NCI-H1092 treated with DMSO at 0.1 percent for 48 hours (cell line): ENCODE measurements around the gene FOLH1.
"Not testable (repeated sequence)": the region's sequence is repeated elsewhere in the genome, so short reads cannot be mapped to it uniquely, and the experiment has no call there.

Experiments
- DNase-seq: peaks from one replicate; lab custom pipeline; 2025; lab: John Stamatoyannopoulos, UW

FOLH1 gene

DNA sequence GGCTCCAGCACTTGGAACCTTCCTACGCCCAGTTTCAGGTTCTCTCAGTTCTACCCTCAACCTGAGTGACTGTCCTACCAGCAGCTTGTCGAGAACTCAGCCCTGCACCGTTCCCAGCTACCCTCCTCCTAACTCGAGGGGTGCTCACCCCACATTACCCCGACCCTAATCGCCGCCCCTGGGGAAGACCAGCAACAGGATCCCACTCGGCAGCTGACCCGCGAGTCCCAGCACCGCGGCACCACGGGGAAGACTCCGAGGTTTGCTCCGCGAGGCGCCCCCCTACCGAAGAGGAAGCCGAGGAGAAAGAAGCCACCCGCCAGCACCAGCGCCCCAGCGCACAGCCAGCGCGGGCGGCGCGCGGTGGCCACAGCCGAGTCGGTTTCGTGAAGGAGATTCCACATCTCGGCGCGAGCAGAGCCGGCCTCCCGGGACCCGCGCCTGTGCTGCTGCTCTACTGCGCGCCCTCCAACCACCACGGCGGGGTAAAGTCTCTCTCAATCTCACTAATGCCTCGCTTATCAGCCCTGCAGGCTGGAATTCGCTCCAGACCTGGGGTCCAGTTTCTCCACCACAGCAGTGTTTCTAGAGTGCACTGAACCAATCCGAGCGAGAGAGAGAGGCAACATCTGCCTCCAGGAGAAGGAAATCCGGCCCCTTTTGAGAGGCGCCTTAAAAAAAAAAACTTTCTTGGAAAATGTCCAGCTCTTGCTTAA, at the start of gene FOLH1:
TSS of gene FOLH1 (minus strand) at position 597 of the 716 bp plus-strand sequence. CDS start at position 404, 193 bp downstream.
- DNase-seq, result no peak

DNA sequence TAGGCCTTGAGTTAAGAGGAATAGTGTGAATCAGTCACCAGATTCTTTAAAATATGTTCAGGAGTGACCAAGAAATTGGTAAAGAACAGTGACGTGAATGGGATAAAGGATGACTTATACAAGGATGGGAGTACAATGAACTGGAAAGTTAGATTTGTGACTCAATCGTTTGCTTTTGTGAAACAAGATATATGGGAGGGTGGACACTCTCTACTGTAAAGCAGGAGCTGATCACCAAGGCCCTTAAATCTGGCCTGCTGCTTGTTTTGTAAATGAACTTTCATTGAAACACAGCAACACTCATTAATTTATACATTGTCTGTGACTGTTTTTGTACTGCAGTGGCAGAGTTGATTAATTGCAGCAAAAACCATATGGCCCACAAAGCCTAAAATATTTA, 46.7 kb upstream of the FOLH1 start:
- DNase-seq, result not testable (repeated sequence)

DNA sequence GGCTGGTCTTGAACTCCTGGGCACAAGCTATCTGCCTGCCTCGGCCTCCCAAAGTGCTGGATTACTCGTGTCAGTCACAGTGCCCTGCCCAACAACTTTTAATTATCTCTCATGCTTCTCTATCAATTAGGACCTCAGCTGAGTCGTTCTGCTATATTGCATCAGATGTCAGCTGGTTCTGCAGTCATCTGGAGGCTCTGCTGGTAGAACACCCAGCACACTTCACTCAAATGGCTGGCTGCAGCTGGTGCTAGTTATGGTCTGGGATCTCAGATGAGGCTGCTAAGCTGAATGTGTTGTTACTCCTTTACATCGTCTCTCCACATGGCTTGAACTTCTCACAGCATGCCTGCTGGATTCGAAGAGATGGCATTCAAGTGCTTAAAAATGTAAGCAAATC, 42.8 kb upstream of the FOLH1 start:
- DNase-seq, result not testable (repeated sequence)

DNA sequence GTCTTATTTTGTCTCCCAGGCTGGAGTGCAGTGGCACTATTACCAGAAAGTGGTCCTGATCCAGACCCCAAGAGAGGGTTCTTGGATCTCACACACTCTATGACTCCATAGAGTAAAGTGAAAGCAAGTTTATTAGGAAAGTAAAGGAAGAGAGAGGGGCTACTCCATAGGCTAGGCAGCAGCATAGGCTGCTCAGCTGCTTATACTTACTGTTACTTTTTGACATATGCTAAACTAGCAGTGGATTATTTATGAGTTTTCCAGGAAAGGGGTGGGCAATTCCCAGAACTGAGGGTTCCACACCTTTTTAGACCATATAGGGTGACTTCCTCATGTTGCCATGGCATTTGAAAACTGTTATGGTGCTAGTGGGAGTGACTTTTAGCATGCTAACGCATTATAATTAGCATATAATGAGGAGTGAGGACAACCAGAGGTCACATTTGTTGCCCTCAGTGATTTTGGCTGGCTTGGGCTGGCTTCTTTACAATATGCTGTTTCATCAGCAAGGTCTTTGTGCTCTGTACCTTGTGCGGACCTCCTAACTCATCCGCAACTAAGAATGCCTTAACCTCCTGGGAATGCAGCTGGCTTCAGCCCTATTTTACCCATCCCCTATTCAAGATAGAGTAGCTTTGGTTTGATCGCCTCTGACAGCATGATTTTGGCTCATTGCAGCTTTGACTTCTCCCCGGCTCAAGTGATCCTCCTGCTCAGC, 42.2 kb upstream of the FOLH1 start:
- DNase-seq, result not testable (repeated sequence)

DNA sequence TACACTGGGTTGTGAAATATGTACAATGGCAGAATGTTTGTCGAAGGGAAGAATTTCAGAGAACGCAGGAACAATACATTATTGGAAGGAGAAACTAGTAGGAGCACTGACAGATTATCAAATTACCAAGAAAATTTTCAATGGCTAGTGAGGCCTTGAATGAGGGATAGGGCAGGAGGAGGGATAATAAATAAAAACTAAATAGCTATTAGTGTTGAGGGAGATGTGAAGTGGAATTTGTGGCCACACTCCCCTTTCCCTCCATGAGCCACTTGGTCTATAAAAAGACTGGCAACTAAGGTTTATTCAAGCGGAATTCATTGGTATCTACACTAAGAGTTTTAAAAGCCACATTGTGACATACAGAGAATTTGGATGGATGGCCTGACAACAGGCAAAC, 41.0 kb upstream of the FOLH1 start:
- DNase-seq, result not testable (repeated sequence)

DNA sequence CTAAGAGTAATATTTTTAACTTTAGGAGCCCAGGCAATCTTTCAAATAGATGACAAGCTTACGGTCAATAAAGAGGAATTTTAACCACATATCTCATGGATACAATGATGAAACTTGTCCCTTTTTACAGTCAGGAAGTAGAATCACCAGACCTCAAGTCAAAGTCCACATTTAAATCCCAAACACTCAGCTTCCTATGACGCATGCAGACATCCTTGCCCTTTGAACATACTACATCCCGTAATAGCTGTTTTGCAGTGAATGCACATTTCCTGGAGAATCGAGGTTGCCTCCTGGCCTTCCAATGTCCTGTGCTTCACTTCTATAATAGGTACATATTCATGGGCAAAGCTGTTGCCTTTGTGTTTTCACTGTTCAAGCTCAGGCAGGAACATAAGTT, 25.3 kb upstream of the FOLH1 start:
- DNase-seq, result not testable (repeated sequence)

DNA sequence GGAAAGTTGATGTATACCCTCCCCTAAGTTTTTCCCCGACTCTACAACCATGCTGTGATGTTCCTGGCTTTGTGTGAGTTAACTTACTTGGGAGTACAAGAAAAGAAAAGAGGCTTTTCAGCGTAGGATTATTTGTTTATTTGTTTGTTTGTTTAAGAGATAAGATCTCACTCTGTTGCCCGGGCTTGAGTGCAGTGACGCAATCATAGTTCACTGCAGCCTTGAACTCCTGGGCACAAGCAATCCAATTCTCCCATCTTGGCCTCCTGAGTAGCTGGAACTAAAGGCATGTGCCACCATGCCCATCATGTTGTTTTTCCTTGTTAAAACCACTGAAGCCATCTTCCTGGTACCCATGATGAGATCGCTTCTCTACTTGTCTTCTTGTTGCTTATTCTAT, 24.6 kb upstream of the FOLH1 start:
- not testable (repeated sequence) for DNase-seq

DNA sequence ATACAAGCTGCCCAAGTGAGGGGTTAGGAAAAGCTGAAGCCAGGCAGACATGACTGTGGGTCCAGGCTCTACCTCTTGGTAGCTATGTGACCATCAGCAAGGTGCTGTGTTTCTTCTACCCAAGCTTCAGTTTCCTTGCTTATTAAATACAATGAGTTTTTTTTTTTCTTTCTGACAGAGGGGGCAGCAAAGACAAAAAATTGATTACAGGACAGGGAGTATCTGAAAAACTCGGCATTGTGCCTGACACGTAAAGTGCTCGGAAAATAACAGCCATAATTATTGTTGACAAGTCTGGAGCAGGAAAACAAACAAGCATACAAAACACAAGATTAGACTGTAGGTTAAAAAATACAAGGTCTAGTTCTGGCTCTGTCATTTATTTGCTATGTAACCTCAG, 23.3 kb upstream of the FOLH1 start:
- DNase-seq, result not testable (repeated sequence)

DNA sequence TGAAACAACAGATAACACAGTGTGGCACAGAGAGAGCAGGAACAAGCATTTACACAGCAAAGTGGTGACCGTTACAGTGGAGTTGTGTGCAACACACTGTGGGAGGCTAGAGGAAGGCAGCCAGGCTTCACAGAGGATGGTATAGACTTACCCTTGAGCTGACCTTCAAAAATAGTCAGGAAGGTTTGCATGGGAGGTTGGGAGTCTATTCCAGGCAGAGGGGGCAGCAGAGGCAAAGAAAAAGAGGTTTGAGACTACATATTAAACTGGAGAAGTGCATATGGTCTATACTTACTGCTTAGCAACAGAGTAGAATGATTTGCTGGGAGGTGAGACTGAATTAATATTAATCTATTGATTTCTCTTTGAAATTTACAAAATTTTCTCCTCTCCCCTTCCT, 22.1 kb upstream of the FOLH1 start:
- DNase-seq, result not testable (repeated sequence)

DNA sequence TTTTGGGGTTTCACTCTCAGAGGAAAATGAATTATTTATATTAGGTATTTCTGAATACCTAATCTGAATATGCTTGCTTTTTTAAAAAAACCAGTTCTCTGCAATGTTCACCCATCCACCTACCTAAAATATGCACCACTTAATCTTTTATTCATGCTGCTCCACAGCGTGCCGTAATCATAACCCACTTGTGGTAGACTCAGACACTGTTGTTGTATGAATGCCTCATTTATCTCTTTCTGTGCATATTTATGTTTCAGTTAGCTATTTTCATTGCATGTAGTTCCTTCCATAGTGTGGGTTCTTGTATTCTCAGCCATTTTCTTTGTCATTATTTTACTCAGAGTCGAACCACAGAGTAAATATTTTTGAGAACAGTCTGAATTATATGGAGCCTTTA, 21.6 kb upstream of the FOLH1 start:
- not testable (repeated sequence) for DNase-seq

DNA sequence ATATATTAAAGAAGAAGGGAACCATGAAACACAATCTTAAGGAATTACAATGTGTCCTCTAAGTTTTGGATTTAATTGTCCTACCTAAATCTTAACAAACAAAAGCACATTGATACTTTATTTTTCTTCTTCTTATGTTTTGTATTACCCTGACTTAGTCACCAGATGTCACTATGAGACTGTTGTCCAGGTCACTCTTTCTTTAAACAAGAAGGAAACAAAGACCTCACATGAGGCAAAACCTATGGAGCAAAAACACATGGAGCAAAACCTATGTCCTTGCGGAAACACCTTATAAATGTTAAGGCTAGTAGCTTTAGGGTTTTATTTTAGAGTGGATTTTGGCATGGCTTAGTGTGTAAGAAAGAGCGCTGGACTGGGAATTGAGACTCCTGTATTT, 20.7 kb upstream of the FOLH1 start:
- DNase-seq, result not testable (repeated sequence)

DNA sequence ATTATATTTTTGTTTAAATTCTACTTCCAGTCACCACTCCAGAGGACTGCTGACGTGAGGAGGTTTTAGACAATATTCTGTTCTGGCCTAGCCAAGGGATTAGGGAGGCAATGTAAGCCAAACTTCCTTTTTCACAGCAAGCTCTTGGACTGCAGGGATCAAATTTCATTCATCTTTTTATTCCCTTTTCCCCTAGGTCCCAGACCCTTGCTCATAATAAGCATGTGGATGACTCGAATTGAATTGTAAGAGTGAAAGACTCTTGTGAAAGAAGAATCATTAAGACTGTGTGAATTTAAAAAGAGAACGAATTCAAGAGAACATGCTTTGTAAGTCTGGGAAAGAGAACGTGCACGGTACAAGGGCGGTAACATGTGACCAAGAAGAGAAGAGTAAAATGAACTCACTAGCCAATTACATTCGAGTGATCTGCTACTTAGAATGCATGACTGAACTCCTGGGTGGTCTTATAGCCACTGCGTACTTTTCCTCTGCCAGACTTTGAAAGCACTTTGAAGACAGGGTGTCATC, 16.9 kb upstream of the FOLH1 start:
- DNase-seq, result not testable (repeated sequence)

DNA sequence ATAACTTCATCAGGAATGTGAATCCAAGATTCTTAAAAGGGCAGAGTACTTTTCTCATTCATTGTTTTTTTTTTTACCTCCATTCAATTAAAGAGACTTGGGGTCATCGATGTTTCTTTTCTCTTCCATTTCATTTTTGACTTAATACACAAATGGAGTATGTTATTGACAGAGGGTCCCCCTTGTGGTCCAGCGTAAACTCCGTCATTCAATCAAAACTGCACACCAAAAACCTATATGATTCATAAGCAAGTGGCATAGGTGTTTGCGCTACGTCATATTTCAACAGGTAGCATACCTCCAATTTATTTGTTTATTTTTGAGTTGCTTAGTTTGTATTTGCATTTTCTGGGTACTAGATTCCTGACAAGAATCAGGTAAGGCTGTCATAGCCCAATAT, 12.7 kb upstream of the FOLH1 start:
- no peak for DNase-seq

DNA sequence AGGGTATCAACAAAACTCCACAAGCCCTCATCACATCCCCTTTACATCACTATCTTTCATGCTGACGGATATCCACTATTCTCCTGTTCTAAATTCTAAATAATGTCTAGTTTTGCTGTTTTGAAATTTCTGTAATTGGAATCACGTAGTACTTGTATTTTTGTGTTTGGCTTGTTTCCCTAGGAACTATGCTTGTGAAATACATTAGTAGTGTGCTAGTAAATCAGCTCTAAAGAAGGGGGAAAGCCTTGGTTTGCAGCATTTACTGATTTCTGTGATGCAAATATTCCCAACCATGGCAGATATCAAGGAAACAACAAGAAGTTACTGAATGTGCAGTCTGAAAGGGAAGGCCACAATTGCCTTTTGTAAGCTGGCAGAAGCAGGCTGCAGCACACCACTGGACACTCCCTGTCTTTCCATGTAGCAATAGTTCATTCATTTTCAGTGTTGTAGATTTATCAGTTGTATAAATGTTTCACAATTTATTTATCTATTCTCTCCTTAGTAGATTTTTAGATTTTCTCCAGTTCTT, 4.7 kb upstream of the FOLH1 start:
- DNase-seq, result no peak

DNA sequence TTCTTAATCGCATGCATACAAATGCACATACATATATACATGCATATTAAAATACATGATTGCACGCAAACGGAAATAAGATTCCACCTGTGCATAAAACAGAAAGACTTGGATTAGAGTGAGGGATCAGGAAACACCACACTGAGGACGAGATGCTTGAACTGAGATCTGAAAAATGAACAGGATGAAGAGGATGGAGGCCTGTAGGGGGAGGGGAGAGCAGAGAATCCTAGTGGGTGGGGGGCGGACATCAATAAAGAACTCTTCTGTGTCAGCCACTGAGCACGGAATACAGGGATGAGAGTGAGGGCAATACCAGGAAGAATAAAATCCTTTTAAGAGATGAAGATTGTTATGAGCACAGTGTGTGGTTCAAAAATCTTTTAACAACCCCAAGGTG, 1.4 kb downstream of the FOLH1 start:
- DNase-seq, result not testable (repeated sequence)

DNA sequence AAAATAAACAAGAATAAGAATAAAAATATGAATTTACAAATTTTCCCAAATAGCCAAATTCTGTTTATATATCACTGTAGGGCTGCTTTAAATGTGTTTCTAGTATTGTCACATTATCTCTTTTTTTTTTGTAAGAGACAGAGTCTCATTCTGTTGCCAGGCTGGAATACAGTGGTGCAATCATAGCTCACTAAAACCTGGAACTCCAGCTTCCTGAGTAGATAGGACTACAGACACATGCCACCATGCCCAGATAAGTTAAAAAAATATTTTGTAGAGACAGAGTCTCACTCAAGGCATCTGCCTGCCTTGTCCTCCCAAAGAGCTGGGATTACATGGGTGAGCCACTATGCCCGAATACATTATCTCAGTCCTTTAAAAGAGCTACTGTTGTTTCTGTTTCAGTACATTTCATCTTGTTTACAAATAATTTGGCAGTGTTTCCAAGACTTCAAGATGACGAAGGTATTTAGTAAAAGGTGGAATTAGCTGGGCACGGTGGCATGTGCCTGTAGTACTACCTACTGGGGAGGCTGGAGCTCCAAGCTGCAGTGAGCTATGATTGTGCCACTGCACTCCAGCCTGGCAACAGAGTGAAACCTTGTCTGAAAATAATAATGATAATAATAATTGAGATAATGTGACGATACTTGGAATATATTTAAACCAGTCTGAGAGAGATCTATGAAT, 6.0 kb downstream of the FOLH1 start:
- DNase-seq, result no peak

DNA sequence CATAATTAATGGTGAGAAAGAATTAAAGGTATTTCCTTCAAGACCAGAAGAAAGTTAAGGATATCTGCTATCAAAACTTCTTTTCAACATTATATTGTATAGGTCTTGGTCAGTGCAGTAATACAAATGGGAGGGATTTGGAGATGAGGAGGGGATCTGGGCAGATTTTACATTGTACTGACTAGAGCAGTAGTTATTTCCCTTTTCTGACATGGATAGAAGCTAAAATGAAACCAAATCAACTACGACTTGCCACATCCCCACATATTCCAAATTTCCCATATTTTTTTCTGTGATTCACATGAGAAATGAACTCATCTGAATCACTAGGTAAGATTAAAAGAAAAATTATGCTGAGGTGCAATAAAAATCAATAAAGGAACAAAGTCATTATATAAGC, 11.6 kb downstream of the FOLH1 start:
- not testable (repeated sequence) for DNase-seq

DNA sequence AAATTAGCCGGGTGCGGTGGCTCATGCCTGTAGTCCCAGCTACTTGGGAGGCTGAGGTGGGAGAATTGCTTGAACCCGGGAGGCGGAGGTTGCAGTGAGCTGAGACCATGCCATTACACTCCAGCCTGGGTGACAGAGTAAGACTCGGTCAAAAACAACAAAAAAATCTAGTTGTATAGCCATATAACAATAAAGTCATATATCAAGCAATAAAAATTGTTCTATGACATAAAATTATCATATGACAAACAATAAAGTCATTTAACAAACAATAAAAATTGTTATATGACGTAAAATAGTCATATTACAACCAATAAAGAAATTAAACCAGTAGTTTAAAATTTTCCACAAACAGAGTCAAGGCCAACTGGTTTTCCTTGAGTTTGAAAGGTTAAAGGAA, 12.4 kb downstream of the FOLH1 start:
- not testable (repeated sequence) for DNase-seq

DNA sequence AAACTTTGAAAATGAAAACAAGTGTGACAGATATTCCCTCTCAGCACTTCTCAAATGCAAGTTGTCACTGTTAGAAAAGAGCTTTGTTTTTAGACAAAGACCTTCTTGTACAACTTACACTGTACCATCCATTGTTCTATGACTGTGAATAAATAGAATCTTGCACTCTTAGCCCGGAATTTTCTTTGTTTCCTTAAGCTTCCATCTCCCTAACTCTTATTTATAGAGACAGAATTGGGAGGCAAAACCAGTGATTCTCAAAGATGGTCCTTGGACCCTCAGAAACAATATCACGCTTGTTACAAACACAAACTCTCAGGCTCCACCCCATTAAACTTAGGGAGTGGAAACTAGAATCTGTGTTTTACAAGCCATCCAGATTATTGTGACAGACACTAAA, 18.1 kb downstream of the FOLH1 start:
- not testable (repeated sequence) for DNase-seq

DNA sequence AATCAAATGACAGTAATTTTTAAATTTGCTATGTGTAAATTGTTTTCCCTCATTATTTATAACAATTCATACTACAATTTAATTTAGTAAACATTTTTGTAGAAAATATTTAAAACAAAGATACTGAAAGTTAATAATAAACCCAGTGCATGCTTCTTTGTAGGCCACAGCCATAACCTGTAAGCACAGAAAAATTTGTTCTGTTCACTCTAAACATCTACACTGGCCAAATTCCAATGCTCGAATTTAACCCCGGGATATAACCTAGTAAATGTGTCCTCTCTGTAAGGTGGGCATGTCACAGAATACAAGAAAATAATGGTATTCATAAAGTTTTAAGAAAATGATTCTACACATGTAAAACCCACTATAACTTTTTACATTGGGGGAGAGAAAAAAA, 22.2 kb downstream of the FOLH1 start:
- not testable (repeated sequence) for DNase-seq

DNA sequence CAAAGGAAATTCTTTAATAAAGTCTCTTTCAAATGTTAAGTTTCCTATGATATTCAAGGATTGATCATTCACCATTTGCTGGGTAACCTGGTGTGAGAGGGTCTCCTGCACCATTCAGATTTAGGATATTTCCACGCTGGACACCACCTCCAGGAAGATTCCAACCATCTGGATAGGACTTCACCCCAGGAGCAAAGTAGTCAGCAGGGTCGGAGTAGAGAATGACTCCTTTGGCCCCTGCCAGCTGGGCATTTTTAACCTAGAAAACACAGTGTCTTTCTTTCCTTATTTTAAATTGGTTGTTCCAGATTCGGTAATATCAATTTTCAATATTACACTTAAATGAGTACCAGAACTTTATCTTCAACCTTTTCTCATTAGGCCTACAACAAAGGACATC, 22.8 kb downstream of the FOLH1 start:
- not testable (repeated sequence) for DNase-seq

DNA sequence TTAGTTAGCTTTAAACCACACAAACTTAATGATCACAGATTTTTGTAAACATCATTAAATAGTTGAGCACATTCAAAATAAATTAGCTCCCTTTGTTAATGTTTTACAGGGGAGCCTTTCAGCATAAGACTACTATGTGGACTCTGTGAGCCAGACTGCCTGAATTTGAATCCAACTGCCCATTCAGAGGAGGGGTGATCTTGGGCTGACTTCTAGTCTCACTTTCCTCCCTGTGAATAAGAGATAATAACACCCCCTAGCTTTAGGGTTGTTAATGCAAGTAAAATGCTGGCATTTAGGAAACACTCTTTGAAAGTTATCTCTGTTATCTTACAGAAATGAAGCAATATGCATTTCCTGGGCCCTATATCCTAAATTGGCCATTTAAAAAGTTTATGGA, 23.6 kb downstream of the FOLH1 start:
- not testable (repeated sequence) for DNase-seq
